Epithelial cell of esophagus (primary cell): ENCODE measurements around the gene NR3C1.

Source experiments
- DNase-seq: peaks from one replicate; pipeline ENCODE4 v3.0.0; 2010; ENCODE audit warnings: low read depth
- H3K4me3 ChIP-seq: 2 replicates; pipeline ENCODE4 v1.5.1; 2011; ENCODE audit warnings: mild to moderate bottlenecking, low read length, control low read depth
- TF ChIP-seq, protein P1 (sequence below): IDR thresholded peaks from 2 replicates; pipeline ENCODE4 v1.5.1; 2011; ENCODE audit warnings: low read depth, mild to moderate bottlenecking, low read length, control low read depth, inconsistent platforms; ENCODE audit not compliant: insufficient read depth; ENCODE audit errors: missing control alignments

Gene NR3C1

DNA sequence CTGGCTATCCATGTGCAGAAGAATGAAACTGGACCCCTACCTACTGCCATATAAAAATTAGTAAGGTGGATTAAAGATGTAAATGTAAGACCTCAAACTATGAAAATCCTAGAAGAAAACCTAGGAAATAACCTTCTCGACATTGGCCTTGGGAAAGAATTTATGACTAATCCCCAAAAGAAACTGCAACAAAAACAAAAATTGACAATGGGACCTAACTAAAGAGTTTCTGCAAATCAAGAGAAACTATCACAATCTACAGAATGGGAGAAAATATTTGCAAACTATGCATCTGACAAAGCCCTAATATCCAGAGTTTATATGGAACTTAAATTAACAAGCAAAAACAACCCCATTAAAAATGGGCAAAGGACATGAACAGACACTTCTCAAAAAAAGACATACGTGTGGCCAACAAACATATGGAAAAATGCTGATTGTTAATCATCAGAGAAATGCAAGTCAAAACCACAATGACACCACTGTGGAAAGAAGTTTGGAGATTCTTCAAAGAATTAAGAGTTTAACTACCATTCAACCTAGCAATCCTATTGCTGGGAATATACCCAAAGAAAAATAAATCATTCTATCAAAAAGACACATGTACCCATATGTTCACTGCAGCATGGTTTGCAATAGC is 98.5 kb downstream of the NR3C1 start:
- TF ChIP-seq, protein P1, sequence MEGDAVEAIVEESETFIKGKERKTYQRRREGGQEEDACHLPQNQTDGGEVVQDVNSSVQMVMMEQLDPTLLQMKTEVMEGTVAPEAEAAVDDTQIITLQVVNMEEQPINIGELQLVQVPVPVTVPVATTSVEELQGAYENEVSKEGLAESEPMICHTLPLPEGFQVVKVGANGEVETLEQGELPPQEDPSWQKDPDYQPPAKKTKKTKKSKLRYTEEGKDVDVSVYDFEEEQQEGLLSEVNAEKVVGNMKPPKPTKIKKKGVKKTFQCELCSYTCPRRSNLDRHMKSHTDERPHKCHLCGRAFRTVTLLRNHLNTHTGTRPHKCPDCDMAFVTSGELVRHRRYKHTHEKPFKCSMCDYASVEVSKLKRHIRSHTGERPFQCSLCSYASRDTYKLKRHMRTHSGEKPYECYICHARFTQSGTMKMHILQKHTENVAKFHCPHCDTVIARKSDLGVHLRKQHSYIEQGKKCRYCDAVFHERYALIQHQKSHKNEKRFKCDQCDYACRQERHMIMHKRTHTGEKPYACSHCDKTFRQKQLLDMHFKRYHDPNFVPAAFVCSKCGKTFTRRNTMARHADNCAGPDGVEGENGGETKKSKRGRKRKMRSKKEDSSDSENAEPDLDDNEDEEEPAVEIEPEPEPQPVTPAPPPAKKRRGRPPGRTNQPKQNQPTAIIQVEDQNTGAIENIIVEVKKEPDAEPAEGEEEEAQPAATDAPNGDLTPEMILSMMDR: no peak
- no peak overlapping the region for H3K4me3 ChIP-seq
- DNase-seq: no peak

DNA sequence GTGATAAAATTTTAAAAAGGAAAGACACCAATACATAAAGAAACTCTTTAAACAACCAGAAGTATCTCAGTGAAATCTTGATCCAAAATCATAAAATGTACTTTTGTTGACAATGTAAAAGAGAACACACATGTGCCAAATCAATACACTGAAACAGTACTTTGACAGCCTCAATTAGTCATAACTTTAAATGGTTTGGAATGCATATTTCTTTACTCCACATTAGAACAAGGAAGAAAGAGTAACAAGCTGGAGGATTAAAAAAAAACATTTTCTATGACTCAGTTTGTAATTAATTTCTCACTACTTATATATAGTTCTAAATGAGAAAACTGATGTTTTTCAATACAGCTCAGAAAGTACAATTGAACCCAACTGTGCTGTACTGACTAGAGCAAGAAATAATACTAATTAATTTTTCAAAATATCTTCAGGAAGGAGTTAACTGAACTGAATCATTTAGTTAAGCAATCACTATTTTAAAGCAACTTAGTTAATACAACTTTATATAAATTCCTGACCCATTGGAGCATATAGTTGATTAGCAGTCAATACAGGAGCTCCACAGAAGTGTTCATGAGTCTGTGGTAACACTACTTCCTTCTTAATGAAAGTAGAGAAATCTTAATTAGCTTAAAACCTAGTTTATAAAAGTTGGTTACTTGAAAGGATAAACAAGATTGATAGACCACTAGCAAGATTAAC is 101.0 kb downstream of the NR3C1 start:
- no peak overlapping the region for H3K4me3 ChIP-seq
- TF ChIP-seq, protein P1: no peak
- peak; percentile 45 for DNase-seq

DNA sequence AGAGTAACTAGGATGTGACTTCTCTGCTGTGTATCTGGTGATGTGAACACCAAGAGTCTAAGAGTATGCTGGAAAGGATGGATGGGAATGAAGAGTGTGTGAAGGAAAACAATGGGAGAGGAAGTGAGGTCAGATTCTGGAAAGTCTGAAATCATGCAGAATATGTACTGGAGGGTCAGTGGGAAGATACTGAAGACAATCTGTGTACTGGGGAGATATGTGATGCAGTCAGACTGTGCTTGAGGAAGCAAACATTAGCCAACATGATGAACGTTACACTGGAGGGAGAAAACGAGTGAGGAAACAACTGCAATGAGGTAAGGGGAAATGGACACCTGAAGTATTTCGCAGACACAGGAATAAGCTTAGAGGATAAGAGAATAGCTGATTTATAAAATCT is 105.7 kb downstream of the NR3C1 start:
- no peak overlapping the region for H3K4me3 ChIP-seq

DNA sequence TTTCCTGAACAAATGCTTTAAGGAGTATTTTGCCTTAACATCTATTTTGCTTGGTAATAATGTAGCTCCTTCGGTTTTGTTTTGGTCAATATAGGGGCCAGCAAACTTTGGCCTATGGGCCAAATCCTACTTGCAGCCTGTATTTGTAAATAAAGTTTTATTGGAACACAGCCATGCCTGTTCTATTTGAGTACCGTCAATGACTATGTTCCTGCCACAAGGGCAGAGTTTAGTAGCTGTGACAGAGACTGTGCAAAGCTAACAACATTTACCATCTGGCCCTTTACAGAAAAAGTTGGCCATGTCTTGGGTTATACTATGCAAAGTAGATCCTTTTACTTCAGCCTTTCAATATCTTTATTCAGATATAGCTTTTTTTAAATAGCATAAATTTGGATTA is 113.4 kb downstream of the NR3C1 start:
- TF ChIP-seq, protein P1: no peak
- no peak overlapping the region for H3K4me3 ChIP-seq
- DNase-seq: no peak

More for the DNA sequence above, 105.7 kb downstream of the NR3C1 start:
- DNase-seq: no peak
- TF ChIP-seq, protein P1: no peak

DNA sequence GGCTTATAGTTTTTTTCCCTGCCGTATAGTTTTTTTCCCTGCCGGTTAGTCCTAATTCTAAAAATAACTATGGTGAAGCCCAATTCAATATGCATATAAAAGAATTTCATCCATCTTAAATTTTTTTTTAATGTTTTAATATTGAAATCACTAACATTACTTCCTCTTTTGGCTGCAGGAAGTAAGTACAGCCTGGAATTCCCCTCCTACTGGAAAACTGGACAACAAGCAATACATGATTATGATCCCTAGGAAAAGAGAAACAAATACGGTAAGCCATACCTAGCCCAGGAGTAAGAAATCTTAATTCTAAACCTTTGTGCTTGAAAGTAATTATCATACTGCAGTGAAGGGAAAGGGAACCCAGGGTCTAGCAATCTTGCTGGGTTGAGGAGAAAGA is 119.0 kb downstream of the NR3C1 start:
- DNase-seq: no peak
- TF ChIP-seq, protein P1: no peak
- H3K4me3 ChIP-seq: no peak overlapping the region

DNA sequence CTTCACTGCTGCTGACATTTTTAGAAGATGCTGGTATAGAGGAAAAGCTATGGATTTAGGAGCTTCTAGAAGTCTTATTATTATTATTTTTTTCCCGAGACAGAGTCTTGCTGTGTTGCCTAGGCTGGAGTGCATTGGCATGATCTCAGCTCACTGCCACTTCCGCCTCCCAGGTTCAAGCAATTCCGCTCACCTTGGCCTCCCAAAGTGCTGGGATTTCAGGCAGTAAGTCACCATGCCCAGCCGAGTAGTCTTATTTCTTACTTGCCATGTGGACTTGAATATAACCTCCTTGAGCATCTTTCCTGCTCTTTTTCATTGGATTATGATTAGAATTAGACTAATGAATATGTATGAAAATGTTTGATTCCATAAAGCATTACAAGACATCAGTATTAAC is 119.5 kb downstream of the NR3C1 start:
- no peak for DNase-seq
- H3K4me3 ChIP-seq: no peak overlapping the region
- TF ChIP-seq, protein P1: no peak
